GM19193 (cell line): ENCODE measurements around the gene OPN5.

ENCODE experiments used
- POLR2A ChIP-seq: IDR thresholded peaks from 4 replicates; pipeline ENCODE4 v1.6.1; 2011; ENCODE audit not compliant: insufficient read depth, insufficient read length; ENCODE audit errors: extremely low read depth

The OPN5 gene

GRCh38 chr6:47875593-47875992 lies 93.8 kb downstream of the OPN5 start:
- TF ChIP-seq POLR2A = no peak
